Renal pelvis (tissue), 3 donors: ENCODE data around the gene NEAT1. TPM values are rescaled to one million over a fixed set of nuclear protein-coding genes. Genes with fewer than 3 reads are reported as not detected.

ENCODE experiments used
- polyA plus RNA-seq, 3 donors: library from polyadenylated mRNA; unstranded; fragments of 120-200 nt; gene quantifications; one replicate each; pipeline ENCODE4 v1.2.1, GENCODE V29; 2013; ENCODE audit not compliant: insufficient read length in 3 of 3

The NEAT1 gene
- polyA plus RNA-seq, 3 donors = 120 to 327 (median 277) TPM

Other genes with a start within 250 kb of the NEAT1 start
- 100 to 1,000 TPM; 109 to 112 (median 109) TPM for gene CAPN1, start 240.9 kb upstream of the NEAT1 start, polyA plus RNA-seq
- 10 to 100 TPM; 27.6 to 35.0 (median 30.3) TPM for gene POLA2, start 160.8 kb upstream of the NEAT1 start, polyA plus RNA-seq
- gene CDC42EP2, start 107.9 kb upstream of the NEAT1 start, polyA plus RNA-seq = 10 to 100 TPM; 10.2 to 18.6 (median 12.9) TPM
- gene DPF2, start 88.9 kb upstream of the NEAT1 start, polyA plus RNA-seq = 100 to 1,000 TPM in 1 of 3 donors, 10 to 100 TPM in 2; 96.7 to 102 (median 98.0) TPM
- under 1 TPM; 0.55 to 0.78 (median 0.61) TPM for gene TIGD3, start 68.0 kb upstream of the NEAT1 start, polyA plus RNA-seq
- gene SLC25A45, start 40.2 kb upstream of the NEAT1 start, polyA plus RNA-seq = 1 to 10 TPM; 5.6 to 8.7 (median 8.1) TPM
- 10 to 100 TPM; 20.4 to 26.7 (median 21.0) TPM for gene FRMD8, start 36.2 kb upstream of the NEAT1 start, polyA plus RNA-seq
- gene MALAT1, start 76.2 kb downstream of the NEAT1 start, polyA plus RNA-seq = 1,000 to 10,000 TPM in 2 of 3 donors, 100 to 1,000 TPM in 1; 788 to 1,101 (median 1,002) TPM
- gene SCYL1, start 102.3 kb downstream of the NEAT1 start, polyA plus RNA-seq = 10 to 100 TPM; 77.3 to 92.5 (median 81.5) TPM
- gene LTBP3, start 135.6 kb downstream of the NEAT1 start, polyA plus RNA-seq = 100 to 1,000 TPM; 132 to 148 (median 146) TPM
- gene ZNRD2, start 147.7 kb downstream of the NEAT1 start, polyA plus RNA-seq = 10 to 100 TPM; 55.5 to 72.1 (median 62.8) TPM
- 10 to 100 TPM; 21.2 to 35.4 (median 25.4) TPM for gene FAM89B, start 149.7 kb downstream of the NEAT1 start, polyA plus RNA-seq
- gene EHBP1L1, start 153.3 kb downstream of the NEAT1 start, polyA plus RNA-seq = 10 to 100 TPM; 12.5 to 18.8 (median 18.2) TPM
- under 1 TPM; 0.21 to 0.27 (median 0.27) TPM for gene KCNK7, start 173.0 kb downstream of the NEAT1 start, polyA plus RNA-seq
- 10 to 100 TPM; 47.4 to 60.4 (median 49.3) TPM for gene MAP3K11, start 191.4 kb downstream of the NEAT1 start, polyA plus RNA-seq
- gene PCNX3, start 193.0 kb downstream of the NEAT1 start, polyA plus RNA-seq = 10 to 100 TPM; 35.5 to 43.8 (median 39.2) TPM
- 10 to 100 TPM; 24.1 to 34.5 (median 34.3) TPM for gene SIPA1, start 215.3 kb downstream of the NEAT1 start, polyA plus RNA-seq
- gene RELA, start 240.1 kb downstream of the NEAT1 start, polyA plus RNA-seq = 10 to 100 TPM; 54.3 to 60.4 (median 60.4) TPM